Hepatic stellate cell (primary cell): ENCODE results near the gene HIVEP3.
A peak's percentile ranks its signal among the peaks of the same experiment; 100 is the strongest.

Source experiments
- DNase-seq: peaks from one replicate; pipeline ENCODE4 v3.0.0; 2011; ENCODE audit warnings: low spot score

Gene HIVEP3

GRCh38 chr1:41730806-41731205 lies 187.9 kb downstream of the HIVEP3 start:
- no peak for DNase-seq

GRCh38 chr1:41728403-41729202 lies 190.1 kb downstream of the HIVEP3 start:
- no peak for DNase-seq

- DNase-seq, result no peak
Observed at GRCh38 chr1:41727749-41728115, 191.0 kb downstream of the HIVEP3 start.

- DNase-seq, result no peak
Observed at GRCh38 chr1:41726899-41727748, 191.6 kb downstream of the HIVEP3 start.

- DNase-seq, result no peak
Observed at GRCh38 chr1:41726292-41726691, 192.4 kb downstream of the HIVEP3 start.

- no peak for DNase-seq
Observed at GRCh38 chr1:41724926-41725325, 193.8 kb downstream of the HIVEP3 start.

GRCh38 chr1:41724248-41724647 lies 194.5 kb downstream of the HIVEP3 start:
- DNase-seq, result no peak

- no peak for DNase-seq
Observed at GRCh38 chr1:41723786-41724185, 194.9 kb downstream of the HIVEP3 start.

GRCh38 chr1:41722184-41722583 lies 196.5 kb downstream of the HIVEP3 start:
- DNase-seq, result no peak

- DNase-seq, result no peak
Observed at GRCh38 chr1:41720861-41721410, 197.8 kb downstream of the HIVEP3 start.

- DNase-seq, result no peak
Observed at GRCh38 chr1:41719590-41719989, 199.1 kb downstream of the HIVEP3 start.

- no peak for DNase-seq
Observed at GRCh38 chr1:41719128-41719527, 199.6 kb downstream of the HIVEP3 start.

- DNase-seq, result no peak
Observed at GRCh38 chr1:41718497-41718896, 200.2 kb downstream of the HIVEP3 start.

GRCh38 chr1:41716188-41717130 lies 202.3 kb downstream of the HIVEP3 start:
- no peak for DNase-seq

- no peak for DNase-seq
Observed at GRCh38 chr1:41715441-41716095, 203.2 kb downstream of the HIVEP3 start.

- no peak for DNase-seq
Observed at GRCh38 chr1:41714638-41715389, 203.9 kb downstream of the HIVEP3 start.

- DNase-seq, result peak; percentile 90
Observed at GRCh38 chr1:41713557-41714327, 205.0 kb downstream of the HIVEP3 start.

GRCh38 chr1:41713141-41713540 lies 205.6 kb downstream of the HIVEP3 start:
- no peak for DNase-seq

GRCh38 chr1:41712695-41713094 lies 206.0 kb downstream of the HIVEP3 start:
- no peak for DNase-seq

GRCh38 chr1:41712081-41712480 lies 206.6 kb downstream of the HIVEP3 start:
- no peak for DNase-seq
